ENCODE measurements around the gene MPC2. TPM values are rescaled to one million over a fixed set of nuclear protein-coding genes. Genes with fewer than 3 reads are reported as not detected.
"Not testable (repeated sequence)": the region's sequence is repeated elsewhere in the genome, so short reads cannot be mapped to it uniquely, and the experiment has no call there.

The MPC2 gene
- total and polyA plus RNA-seq, 3 experiments from 2014 or later, result 56.1 to 92.4 (median 57.0) TPM

DNA sequence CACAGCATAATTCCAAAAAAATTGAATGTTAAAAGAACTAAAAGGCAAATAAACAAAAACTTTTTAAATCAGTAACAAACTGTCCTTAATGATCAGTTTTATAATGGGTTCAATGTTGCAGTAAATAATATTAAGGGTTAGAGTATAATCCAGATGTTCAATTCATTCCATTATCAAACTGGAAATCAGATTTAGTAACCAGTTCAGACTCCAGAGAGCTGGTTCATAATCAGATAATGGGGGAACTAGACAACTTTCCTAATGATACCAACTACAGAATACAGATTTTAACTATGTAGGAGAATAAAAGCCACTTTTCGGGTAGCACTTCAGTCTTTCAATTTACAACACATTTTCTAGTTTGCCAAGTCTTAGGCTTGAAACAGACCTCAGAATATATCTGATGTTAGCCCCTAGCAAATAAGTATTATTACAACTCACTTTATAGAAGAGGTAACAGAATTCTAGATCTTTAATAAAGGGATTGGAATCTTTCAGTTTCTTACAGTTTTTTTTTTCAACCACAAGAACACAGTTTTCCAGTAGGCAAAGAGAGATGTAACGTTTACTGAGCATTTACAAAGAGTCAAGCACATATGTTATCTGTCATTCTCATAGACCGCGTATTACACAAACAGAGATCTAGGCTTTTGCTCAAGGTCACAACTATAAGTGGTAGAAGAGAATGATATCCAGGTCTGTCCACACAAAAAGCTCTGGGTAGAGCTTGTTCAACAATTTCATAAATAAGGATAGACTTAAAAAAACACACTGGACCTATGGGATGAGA, 2.3 kb downstream of the MPC2 start:
- Mint-ChIP-seq H3K4me3 (peak overlapping the region; percentile 88 to 97 (median 94)), H3K4me1 (peaks cover 29 to 55% (median 45%) of the 10 kb centered on the region in 3 donors), H3K27ac (peak overlapping the region; percentile 95 to 100 (median 97)), H3K9me3 (no peaks in the 10 kb centered on the region), H3K36me3 (peaks cover 0 to 17% (median 4%) of the 10 kb centered on the region in 3 donors), H3K27me3 (no peaks in the 10 kb centered on the region)
- ChIA-PET POLR2A (interaction anchor here (1.1 kb wide), 1 partner anchor 34 kb away, joined by 3 read pairs; no protein-coding TSS in a partner anchor), CTCF (interaction anchor here (0.9 to 1.3 kb wide), 2 partner anchors 17 to 20 kb away, joined by 3 to 7 read pairs; partner anchors contain the start of gene ADCY10)
- no peak for DNase-seq
- no peaks in the 10 kb centered on the region for H3K9me3 ChIP-seq (ENCODE audit: low read length)
- H3K27me3 ChIP-seq (ENCODE audit: insufficient read depth, low read length, poor library complexity, severe bottlenecking), result no peaks in the 10 kb centered on the region
- H3K27ac ChIP-seq (ENCODE audit: low read depth, low read length), result peak overlapping the region; percentile 96
- no peaks in the 10 kb centered on the region for H3K36me3 ChIP-seq (ENCODE audit: insufficient read depth, low read length)
- H3K4me3 ChIP-seq (ENCODE audit: low read length), result peak overlapping the region; percentile 100
- peaks cover 33% of the 10 kb centered on the region for H3K4me1 ChIP-seq (ENCODE audit: insufficient read depth, low read length)

DNA sequence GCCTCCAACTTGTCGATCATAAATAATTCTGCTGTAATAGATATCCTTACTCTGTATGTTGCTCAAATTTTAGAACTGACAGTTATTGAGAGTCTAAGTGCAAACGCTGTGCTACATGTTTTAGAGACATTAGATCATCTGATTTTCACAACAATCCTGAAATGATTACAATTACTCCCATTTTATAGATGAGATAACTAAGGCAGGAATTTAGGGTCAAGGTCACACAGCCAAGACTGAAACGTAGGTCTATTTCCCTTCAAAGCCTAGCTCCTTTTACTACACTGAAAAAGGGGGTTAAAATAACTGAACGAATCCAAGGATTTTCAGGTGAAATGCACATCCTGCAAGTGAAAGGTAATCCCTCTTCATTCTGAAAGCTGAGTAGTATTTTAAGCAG, 3.1 kb downstream of the MPC2 start:
- H3K9me3 Mint-ChIP-seq, result no peaks in the 10 kb centered on the region
- POLR2A ChIA-PET, result no interaction called here
- CTCF ChIA-PET, result no interaction called here
- Histone ChIP-seq H3K4me3 (ENCODE audit: low read length) (peak overlapping the region; percentile 100), H3K4me1 (ENCODE audit: insufficient read depth, low read length) (peaks cover 33% of the 10 kb centered on the region), H3K9me3 (ENCODE audit: low read length) (no peaks in the 10 kb centered on the region), H3K36me3 (ENCODE audit: insufficient read depth, low read length) (no peaks in the 10 kb centered on the region), H3K27me3 (ENCODE audit: insufficient read depth, low read length, poor library complexity, severe bottlenecking) (no peaks in the 10 kb centered on the region), H3K27ac (ENCODE audit: low read depth, low read length) (no peak overlapping the region)
- no peaks in the 10 kb centered on the region for H3K27me3 Mint-ChIP-seq
- H3K4me3 Mint-ChIP-seq, result peak overlapping the region in 5 of 7 donors; percentile 8 to 48 (median 39)
- peak overlapping the region in 2 of 8 donors; percentile 45 to 97 for H3K27ac Mint-ChIP-seq
- no peak for DNase-seq
- peaks cover 29 to 55% (median 45%) of the 10 kb centered on the region in 3 donors for H3K4me1 Mint-ChIP-seq
- peaks cover 0 to 17% (median 4%) of the 10 kb centered on the region in 3 donors for H3K36me3 Mint-ChIP-seq

DNA sequence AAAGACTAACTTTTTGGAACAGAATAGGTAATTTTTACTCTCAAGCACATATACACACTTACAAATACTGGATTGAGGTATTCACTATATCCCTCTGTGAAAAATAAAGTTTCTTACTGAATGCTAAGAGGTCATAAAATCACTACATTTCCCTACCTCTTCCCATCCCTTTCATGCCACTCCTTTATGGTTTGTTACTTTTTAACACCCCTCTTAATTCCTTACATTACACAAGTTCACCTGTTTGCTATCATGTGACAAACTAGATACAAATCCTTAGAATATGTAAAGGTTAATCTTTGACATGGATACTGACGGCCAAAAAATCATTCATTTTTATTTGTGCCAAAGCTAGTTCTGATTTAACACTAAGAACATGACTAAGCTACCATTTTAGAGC, 7.1 kb downstream of the MPC2 start:
- H3K4me1 Mint-ChIP-seq, result peaks cover 17 to 48% (median 38%) of the 10 kb centered on the region in 3 donors
- no peaks in the 10 kb centered on the region for H3K27me3 ChIP-seq (ENCODE audit: insufficient read depth, low read length, poor library complexity, severe bottlenecking)
- H3K27ac Mint-ChIP-seq, result no peak overlapping the region
- no peaks in the 10 kb centered on the region for H3K27me3 Mint-ChIP-seq
- no peaks in the 10 kb centered on the region for H3K9me3 Mint-ChIP-seq
- H3K27ac ChIP-seq (ENCODE audit: low read depth, low read length), result no peak overlapping the region
- ChIA-PET POLR2A (no interaction called here), CTCF (no interaction called here)
- no peaks in the 10 kb centered on the region for H3K9me3 ChIP-seq (ENCODE audit: low read length)
- H3K4me3 Mint-ChIP-seq, result no peak overlapping the region
- H3K36me3 Mint-ChIP-seq, result peaks cover 0 to 6% (median 2%) of the 10 kb centered on the region in 3 donors
- no peak for DNase-seq
- no peak overlapping the region for H3K4me3 ChIP-seq (ENCODE audit: low read length)
- peaks cover 13% of the 10 kb centered on the region for H3K4me1 ChIP-seq (ENCODE audit: insufficient read depth, low read length)
- H3K36me3 ChIP-seq (ENCODE audit: insufficient read depth, low read length), result no peaks in the 10 kb centered on the region

DNA sequence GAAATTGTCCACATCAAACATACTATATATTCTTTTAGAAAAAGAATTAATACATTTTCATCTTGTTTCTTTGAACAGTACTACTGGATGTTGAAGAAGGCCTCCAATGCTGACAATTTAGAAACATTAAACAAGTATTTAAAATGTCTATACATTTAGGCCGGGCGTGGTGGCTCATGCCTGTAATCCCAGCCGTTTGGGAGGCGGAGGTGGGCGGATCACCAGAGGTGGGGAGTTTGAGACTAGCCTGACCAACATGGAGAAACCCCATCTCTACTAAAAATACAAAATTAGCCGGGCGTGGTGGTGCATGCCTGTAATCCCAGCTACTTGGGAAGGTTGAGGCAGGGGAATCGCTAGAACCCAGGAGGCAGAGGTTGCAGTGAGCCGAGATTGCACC, 8.0 kb downstream of the MPC2 start:
- CTCF ChIA-PET; H3K27me3 ChIP-seq (ENCODE audit: insufficient read depth, low read length, poor library complexity, severe bottlenecking); H3K9me3 Mint-ChIP-seq; H3K9me3 ChIP-seq (ENCODE audit: low read length); H3K27me3 Mint-ChIP-seq; H3K36me3 ChIP-seq (ENCODE audit: insufficient read depth, low read length); DNase-seq; H3K36me3 Mint-ChIP-seq; H3K4me3 ChIP-seq (ENCODE audit: low read length); H3K4me3 Mint-ChIP-seq; H3K4me1 ChIP-seq (ENCODE audit: insufficient read depth, low read length); H3K27ac Mint-ChIP-seq: not testable (repeated sequence)
- POLR2A ChIA-PET, result interaction anchor here (0.7 kb wide), 1 partner anchor 1693 kb away, joined by 4 read pairs; no protein-coding TSS in a partner anchor
- peaks cover 10 to 40% (median 30%) of the 10 kb centered on the region in 3 donors for H3K4me1 Mint-ChIP-seq
- H3K27ac ChIP-seq (ENCODE audit: low read depth, low read length), result peak overlapping the region; percentile 51

GRCh38 chr1:167928457-167928852, 8.4 kb downstream of the MPC2 start:
- H3K4me1 Mint-ChIP-seq, result peaks cover 7 to 35% (median 25%) of the 10 kb centered on the region in 3 donors
- no peaks in the 10 kb centered on the region for H3K27me3 Mint-ChIP-seq
- H3K9me3 Mint-ChIP-seq, result no peaks in the 10 kb centered on the region
- peaks cover 0 to 7% (median 4%) of the 10 kb centered on the region in 3 donors for H3K36me3 Mint-ChIP-seq
- Histone ChIP-seq H3K4me3 (ENCODE audit: low read length) (no peak overlapping the region), H3K4me1 (ENCODE audit: insufficient read depth, low read length) (peaks cover under 1% of the 10 kb centered on the region), H3K36me3 (ENCODE audit: insufficient read depth, low read length) (no peaks in the 10 kb centered on the region), H3K27me3 (ENCODE audit: insufficient read depth, low read length, poor library complexity, severe bottlenecking) (no peaks in the 10 kb centered on the region), H3K27ac (ENCODE audit: low read depth, low read length) (peak overlapping the region; percentile 51), H3K9me3 (ENCODE audit: low read length) (no peaks in the 10 kb centered on the region)
- ChIA-PET POLR2A (interaction anchor here (0.7 kb wide), 1 partner anchor 1694 kb away, joined by 4 read pairs; no protein-coding TSS in a partner anchor), CTCF (no interaction called here)
- H3K27ac Mint-ChIP-seq, result no peak overlapping the region
- no peak for DNase-seq
- H3K4me3 Mint-ChIP-seq, result no peak overlapping the region

DNA sequence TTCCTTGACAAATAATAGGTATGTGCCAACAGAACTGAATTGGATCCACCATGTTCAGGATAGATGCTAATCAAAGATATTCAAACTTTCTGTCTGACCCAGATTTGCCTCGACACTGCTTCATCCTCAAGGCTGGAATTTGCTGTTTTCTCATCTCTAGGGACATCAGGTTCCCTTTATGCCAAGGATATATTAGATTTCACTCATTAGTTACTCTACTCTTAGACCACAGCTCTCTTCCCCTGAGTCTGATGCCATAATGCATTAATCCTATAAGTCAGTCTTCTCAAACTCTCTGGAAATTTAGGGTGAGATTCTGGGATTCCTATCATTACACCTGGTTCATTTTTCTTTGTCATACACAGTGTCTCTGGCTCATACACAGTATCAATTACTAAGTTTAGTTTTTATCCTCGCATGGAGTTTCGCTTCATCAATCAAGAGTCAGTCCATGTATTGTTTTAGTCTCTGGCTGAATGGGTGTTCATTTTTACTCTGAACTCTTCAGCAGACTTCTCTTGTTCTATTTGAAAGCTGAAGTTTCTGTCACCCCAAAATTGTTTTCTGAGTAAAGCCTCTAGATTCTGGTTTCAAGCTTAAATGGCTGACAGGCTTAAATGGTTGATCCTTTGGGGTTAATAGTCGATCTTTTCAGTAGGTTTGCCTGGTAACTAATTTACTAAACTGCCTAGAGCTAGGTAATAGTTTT, 9.7 kb downstream of the MPC2 start:
- POLR2A ChIA-PET, result no interaction called here
- Histone ChIP-seq H3K4me1 (ENCODE audit: insufficient read depth, low read length) (no peaks in the 10 kb centered on the region), H3K4me3 (ENCODE audit: low read length) (no peak overlapping the region), H3K27ac (ENCODE audit: low read depth, low read length) (peak overlapping the region; percentile 51), H3K27me3 (ENCODE audit: insufficient read depth, low read length, poor library complexity, severe bottlenecking) (no peaks in the 10 kb centered on the region), H3K36me3 (ENCODE audit: insufficient read depth, low read length) (no peaks in the 10 kb centered on the region), H3K9me3 (ENCODE audit: low read length) (no peaks in the 10 kb centered on the region)
- Mint-ChIP-seq H3K9me3 (no peaks in the 10 kb centered on the region), H3K36me3 (peaks cover 0 to 15% (median 8%) of the 10 kb centered on the region in 3 donors), H3K27me3 (no peaks in the 10 kb centered on the region), H3K4me1 (peaks cover 12 to 30% (median 26%) of the 10 kb centered on the region in 3 donors), H3K27ac (peak overlapping the region in 1 of 8 donors; percentile 75), H3K4me3 (no peak overlapping the region)
- CTCF ChIA-PET, result no interaction called here
- no peak for DNase-seq

- Histone ChIP-seq H3K27me3 (ENCODE audit: insufficient read depth, low read length, poor library complexity, severe bottlenecking) (no peaks in the 10 kb centered on the region), H3K27ac (ENCODE audit: low read depth, low read length) (no peak overlapping the region), H3K36me3 (ENCODE audit: insufficient read depth, low read length) (no peaks in the 10 kb centered on the region), H3K4me1 (ENCODE audit: insufficient read depth, low read length) (no peaks in the 10 kb centered on the region), H3K9me3 (ENCODE audit: low read length) (no peaks in the 10 kb centered on the region), H3K4me3 (ENCODE audit: low read length) (no peak overlapping the region)
- CTCF ChIA-PET, result no interaction called here
- Mint-ChIP-seq H3K4me1 (peaks cover 11 to 29% (median 27%) of the 10 kb centered on the region in 3 donors), H3K36me3 (peaks cover 0 to 17% (median 8%) of the 10 kb centered on the region in 3 donors), H3K27me3 (no peaks in the 10 kb centered on the region), H3K9me3 (no peaks in the 10 kb centered on the region), H3K4me3 (no peak overlapping the region), H3K27ac (no peak overlapping the region)
- POLR2A ChIA-PET, result no interaction called here
- no peak for DNase-seq
Measured at GRCh38 chr1:167926486-167926997, 10.3 kb downstream of the MPC2 start.

Data from CD8-positive, alpha-beta memory T cell (primary cell).